ENCODE data around the gene ALS2CL.
"Not testable (repeated sequence)": the region's sequence is repeated elsewhere in the genome, so short reads cannot be mapped to it uniquely, and the experiment has no call there.

ALS2CL gene

GRCh38 chr3:46693038-46693891 is at the start of gene ALS2CL:
Gene ALS2CL, minus strand, starts transcription at chr3:46693679. Its CDS starts 4,239 bp downstream, at chr3:46689440.
- CTCF ChIA-PET, result interaction anchor here (1.3 kb wide), 1 partner anchor 9 kb away, joined by 4 read pairs; no protein-coding TSS in a partner anchor
- POLR2A ChIA-PET, result no interaction called here
- TF ChIP-seq TARDBP (IDR thresholded peaks at IDR 0.05) (no peak), L3MBTL2 (conservative IDR thresholded peaks at IDR 0.05) (peak; percentile 63)
- peak; percentile 78 for DNase-seq (ENCODE audit: extremely low spot score)

- ChIA-PET CTCF (no interaction called here), POLR2A (no interaction called here)
- TF ChIP-seq TARDBP (IDR thresholded peaks at IDR 0.05) (no peak), L3MBTL2 (conservative IDR thresholded peaks at IDR 0.05) (no peak), NFRKB (IDR thresholded peaks at IDR 0.05) (no peak), ZNF384 (IDR thresholded peaks at IDR 0.05) (no peak), SP1 (IDR thresholded peaks at IDR 0.05) (no peak), FOXM1 (IDR thresholded peaks at IDR 0.05; ENCODE audit: borderline replicate concordance) (no peak), BHLHE40 (IDR thresholded peaks at IDR 0.05; ENCODE audit: borderline replicate concordance) (no peak), CTBP1 (IDR thresholded peaks at IDR 0.05; ENCODE audit: borderline replicate concordance) (no peak), PKNOX1 (IDR thresholded peaks at IDR 0.05) (no peak), ARNT (IDR thresholded peaks at IDR 0.05) (no peak), SUZ12 (IDR thresholded peaks at IDR 0.05) (no peak), LEF1 (IDR thresholded peaks at IDR 0.05; ENCODE audit: borderline replicate concordance) (no peak), HDGF (IDR thresholded peaks at IDR 0.05; ENCODE audit: borderline replicate concordance) (no peak)
- no peak for DNase-seq (ENCODE audit: extremely low spot score)
These were observed 49.6 kb upstream of the ALS2CL start for GRCh38 chr3:46742992-46743585.

- POLR2A ChIA-PET; DNase-seq (ENCODE audit: extremely low spot score); CTCF ChIA-PET: not testable (repeated sequence)
These were observed 46.1 kb upstream of the ALS2CL start for GRCh38 chr3:46739565-46739964.

- CTCF ChIA-PET, result no interaction called here
- POLR2A ChIA-PET, result interaction anchor here (1.3 kb wide), 1 partner anchor 108 kb away, joined by 3 read pairs; no protein-coding TSS in a partner anchor
- DNase-seq (ENCODE audit: extremely low spot score), result no peak
- no peak for TF ChIP-seq ARNT (IDR thresholded peaks at IDR 0.05)
- TF ChIP-seq BHLHE40 (IDR thresholded peaks at IDR 0.05; ENCODE audit: borderline replicate concordance), result no peak
- no peak for TF ChIP-seq SUZ12 (IDR thresholded peaks at IDR 0.05)
- TF ChIP-seq TARDBP (IDR thresholded peaks at IDR 0.05), result no peak
- no peak for TF ChIP-seq PKNOX1 (IDR thresholded peaks at IDR 0.05)
- TF ChIP-seq NFRKB (IDR thresholded peaks at IDR 0.05), result no peak
- TF ChIP-seq LEF1 (IDR thresholded peaks at IDR 0.05; ENCODE audit: borderline replicate concordance), result no peak
- no peak for TF ChIP-seq SP1 (IDR thresholded peaks at IDR 0.05)
- no peak for TF ChIP-seq FOXK2 (IDR thresholded peaks at IDR 0.05)
- TF ChIP-seq FOXA1 (IDR thresholded peaks at IDR 0.05), result no peak
- TF ChIP-seq ZNF384 (IDR thresholded peaks at IDR 0.05), result no peak
- TF ChIP-seq L3MBTL2 (conservative IDR thresholded peaks at IDR 0.05), result no peak
- no peak for TF ChIP-seq CTBP1 (IDR thresholded peaks at IDR 0.05; ENCODE audit: borderline replicate concordance)
- no peak for TF ChIP-seq FOXM1 (IDR thresholded peaks at IDR 0.05; ENCODE audit: borderline replicate concordance)
- TF ChIP-seq HDGF (IDR thresholded peaks at IDR 0.05; ENCODE audit: borderline replicate concordance), result no peak
- no peak for TF ChIP-seq ELF4 (IDR thresholded peaks at IDR 0.05)
These were observed 43.9 kb upstream of the ALS2CL start for GRCh38 chr3:46737329-46737731.

GRCh38 chr3:46736006-46736872 is 42.8 kb upstream of the ALS2CL start:
- POLR2A ChIA-PET, result interaction anchor here (1.3 kb wide), 1 partner anchor 109 kb away, joined by 3 read pairs; no protein-coding TSS in a partner anchor
- TF ChIP-seq LEF1 (IDR thresholded peaks at IDR 0.05; ENCODE audit: borderline replicate concordance), result no peak
- TF ChIP-seq FOXM1 (IDR thresholded peaks at IDR 0.05; ENCODE audit: borderline replicate concordance), result no peak
- no peak for TF ChIP-seq BHLHE40 (IDR thresholded peaks at IDR 0.05; ENCODE audit: borderline replicate concordance)
- no peak for TF ChIP-seq TARDBP (IDR thresholded peaks at IDR 0.05)
- TF ChIP-seq ELF4 (IDR thresholded peaks at IDR 0.05), result no peak
- no peak for TF ChIP-seq ARNT (IDR thresholded peaks at IDR 0.05)
- TF ChIP-seq ZNF384 (IDR thresholded peaks at IDR 0.05), result no peak
- no peak for TF ChIP-seq CTBP1 (IDR thresholded peaks at IDR 0.05; ENCODE audit: borderline replicate concordance)
- no peak for DNase-seq (ENCODE audit: extremely low spot score)
- CTCF ChIA-PET, result no interaction called here

- DNase-seq (ENCODE audit: extremely low spot score), result no peak
- ChIA-PET CTCF (no interaction called here), POLR2A (no interaction called here)
- no peak for TF ChIP-seq SP1 (IDR thresholded peaks at IDR 0.05)
- no peak for TF ChIP-seq TARDBP (IDR thresholded peaks at IDR 0.05)
- no peak for TF ChIP-seq SUZ12 (IDR thresholded peaks at IDR 0.05)
- no peak for TF ChIP-seq L3MBTL2 (conservative IDR thresholded peaks at IDR 0.05)
- no peak for TF ChIP-seq PKNOX1 (IDR thresholded peaks at IDR 0.05)
- no peak for TF ChIP-seq NFRKB (IDR thresholded peaks at IDR 0.05)
- no peak for TF ChIP-seq FOXM1 (IDR thresholded peaks at IDR 0.05; ENCODE audit: borderline replicate concordance)
- no peak for TF ChIP-seq HDGF (IDR thresholded peaks at IDR 0.05; ENCODE audit: borderline replicate concordance)
- no peak for TF ChIP-seq ZNF384 (IDR thresholded peaks at IDR 0.05)
- no peak for TF ChIP-seq BHLHE40 (IDR thresholded peaks at IDR 0.05; ENCODE audit: borderline replicate concordance)
- TF ChIP-seq LEF1 (IDR thresholded peaks at IDR 0.05; ENCODE audit: borderline replicate concordance), result no peak
- no peak for TF ChIP-seq CTBP1 (IDR thresholded peaks at IDR 0.05; ENCODE audit: borderline replicate concordance)
These were observed 41.3 kb upstream of the ALS2CL start for GRCh38 chr3:46734773-46735172.
